Measurements from ENCODE around the gene SLC35D1.
"Not testable (repeated sequence)": the region's sequence is repeated elsewhere in the genome, so short reads cannot be mapped to it uniquely, and the experiment has no call there.

The SLC35D1 gene

GRCh38 chr1:66982561-66983260 lies 71.2 kb downstream of the SLC35D1 start:
- no peak for DNase-seq

GRCh38 chr1:66981679-66982078 lies 72.3 kb downstream of the SLC35D1 start:
- peak in 3 of 5 experiments; percentile 32 to 82 (median 43) for DNase-seq

GRCh38 chr1:66980745-66981367 lies 73.1 kb downstream of the SLC35D1 start:
- DNase-seq, result peak in 1 of 5 experiments; percentile 28

GRCh38 chr1:66979621-66980020 lies 74.3 kb downstream of the SLC35D1 start:
- DNase-seq, result not testable (repeated sequence)

- no peak for DNase-seq
These were observed 75.7 kb downstream of the SLC35D1 start for GRCh38 chr1:66978201-66978600.

- DNase-seq, result no peak
These were observed 85.4 kb downstream of the SLC35D1 start for GRCh38 chr1:66968574-66968973.

GRCh38 chr1:66966188-66966873 lies 87.6 kb downstream of the SLC35D1 start:
- DNase-seq, result not testable (repeated sequence)

- no peak for DNase-seq
These were observed 96.0 kb downstream of the SLC35D1 start for GRCh38 chr1:66957938-66958337.

GRCh38 chr1:66954208-66954607 lies 99.7 kb downstream of the SLC35D1 start:
- DNase-seq, result no peak

- DNase-seq, result no peak
These were observed 102.4 kb downstream of the SLC35D1 start for GRCh38 chr1:66951513-66951912.
